Pancreas (tissue), 10 donors: ENCODE results near the gene DLGAP1. TPM values are rescaled to one million over a fixed set of nuclear protein-coding genes. Genes with fewer than 3 reads are reported as not detected.

Experiments used
- ATAC-seq, 4 donors: fragments of 200-7000 bp; cut with Tn5 transposase; one replicate each; pipeline versions ENCODE4 v1.8.0 to v1.9.1; 2020; ENCODE audit warnings: mild to moderate bottlenecking in 4 of 4, moderate library complexity in 4 of 4
- DNase-seq, 6 donors: peaks; one replicate each; pipeline ENCODE4 v3.0.0-alpha.2; 2020
- FAIRE-seq: peaks from 2 replicates; lab custom pipeline; 2012; peaks lifted over from hg19 to GRCh38; lab: Jason Lieb, UNC
- H3K27ac ChIP-seq, 4 donors: fragments of 200-600 bp; sonication (generic); 1 replicate in 3 of 4; 2 replicates in 1 of 4; pipeline versions ENCODE4 v1.5.0 to v1.8.0; 2020
- H3K27me3 ChIP-seq, 4 donors: fragments of 200-600 bp; one replicate each; pipeline ENCODE4 v1.8.0; 2021
- H3K36me3 ChIP-seq, 3 donors: fragments of 200-600 bp; sonication (generic) in 1 of 3; one replicate each; pipeline versions ENCODE4 v1.5.0 to v1.8.0; 2020 to 2021
- H3K4me1 ChIP-seq, 3 donors: fragments of 200-600 bp; one replicate each; pipeline ENCODE4 v1.8.0; 2021
- H3K4me3 ChIP-seq, 4 donors: fragments of 200-600 bp; sonication (generic) in 2 of 4; one replicate each; pipeline versions ENCODE4 v1.5.0 to v1.8.0; 2020 to 2021
- H3K9me3 ChIP-seq, 4 donors: fragments of 200-600 bp; one replicate each; pipeline ENCODE4 v1.8.0; 2021
- WGBS, 2 donors: extraction: QIAGEN DNeasy Blood & Tissue Kit; methylation state at CpG; one replicate each; pipeline ENCODE4 v1.1.7; 2013; 5-methylcytosine and 5-hydroxymethylcytosine counted together
- intact Hi-C, 3 donors: fragments of 100-400 bp; cut with DNase I; formaldehyde crosslinking; loops; one replicate each; pipeline versions ENCODE4 v1.11.1 to v1.14.2; 2022
- polyA plus RNA-seq, 2 donors: library from polyadenylated mRNA; stranded (reverse); fragments of 200-250 nt; gene quantifications; one replicate each; pipeline ENCODE4 v1.2.3, GENCODE V29; 2013
- total RNA-seq, 6 donors: library from RNA; stranded (reverse); fragmentation: NEBNext Ultra II Directional in 4 of 6; extraction: Animal tissue kit (Norgen Biotek cat#: 25700) in 4 of 6; gene quantifications; one replicate each; pipeline versions ENCODE4 v1.2.1 to v1.2.4, GENCODE V29; 2021 to 2023
- TF ChIP-seq, protein P1 (sequence below), 4 donors: fragments of 200-600 bp; sonication (generic) in 3 of 4; IDR thresholded peaks; one replicate each; pipeline versions ENCODE4 v1.5.0 to v1.8.0; 2021; ENCODE audit warnings: antibody characterized with exemption in 4 of 4
- donor health status: healthy with polysubstance abuse.
- donor health status: DM: no; HTN: no; CAD: no; lungs with moderate emphysema.
- donor health status: DM: no; HTN: no; CAD: no.
- donor health status: control.
- donor health status: control.
- donor health status: Bipolar disorder and iron deficiency.
- donor health status: DM: yes; HTN: yes; CAD: no.
- donor health status: DM: no; HTN: no; CAD: no.
- donor health status: DM: no; HTN: no; CAD: no.
- donor health status: DM: yes; HTN: yes; CAD: no.

Gene DLGAP1
- total and polyA plus RNA-seq, 8 donors: 0.12 to 0.62 (median 0.30) TPM; not detected in 2

DNA sequence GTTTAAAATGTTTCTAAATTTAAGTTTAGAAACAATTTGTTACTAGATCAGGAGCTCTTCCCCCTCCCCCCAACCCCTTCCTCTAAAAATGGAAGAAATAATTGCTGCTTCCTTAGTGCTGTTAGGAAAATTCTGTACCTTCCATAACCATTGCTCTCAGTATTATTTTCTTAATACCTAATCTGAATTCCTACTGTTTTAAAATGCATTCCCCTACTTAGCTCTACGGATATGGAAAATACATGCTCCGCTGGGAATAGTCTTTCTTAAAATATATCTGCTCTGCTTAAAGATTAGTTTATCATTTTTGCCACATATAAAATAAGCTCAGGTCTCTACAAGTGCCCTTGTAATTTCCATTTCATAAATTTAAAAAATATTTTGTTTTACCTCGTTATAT lies 789.9 kb downstream of the DLGAP1 start:
- FAIRE-seq (no peak), DNase-seq (no peak), ATAC-seq (no peak)
- Histone ChIP-seq H3K9me3 (no peaks in the 10 kb centered on the region), H3K27me3 (no peaks in the 10 kb centered on the region), H3K4me3 (no peak overlapping the region), H3K36me3 (no peaks in the 10 kb centered on the region), H3K4me1 (peaks cover 0 to 9% (median 0%) of the 10 kb centered on the region in 3 donors), H3K27ac (peak overlapping the region in 2 of 4 donors; percentile 63 to 82)
- intact Hi-C loops: loop anchor here (5.0 to 10.0 kb wide), 3 partner anchors 70 to 383 kb away; no protein-coding TSS in a partner anchor
- TF ChIP-seq, protein P1, sequence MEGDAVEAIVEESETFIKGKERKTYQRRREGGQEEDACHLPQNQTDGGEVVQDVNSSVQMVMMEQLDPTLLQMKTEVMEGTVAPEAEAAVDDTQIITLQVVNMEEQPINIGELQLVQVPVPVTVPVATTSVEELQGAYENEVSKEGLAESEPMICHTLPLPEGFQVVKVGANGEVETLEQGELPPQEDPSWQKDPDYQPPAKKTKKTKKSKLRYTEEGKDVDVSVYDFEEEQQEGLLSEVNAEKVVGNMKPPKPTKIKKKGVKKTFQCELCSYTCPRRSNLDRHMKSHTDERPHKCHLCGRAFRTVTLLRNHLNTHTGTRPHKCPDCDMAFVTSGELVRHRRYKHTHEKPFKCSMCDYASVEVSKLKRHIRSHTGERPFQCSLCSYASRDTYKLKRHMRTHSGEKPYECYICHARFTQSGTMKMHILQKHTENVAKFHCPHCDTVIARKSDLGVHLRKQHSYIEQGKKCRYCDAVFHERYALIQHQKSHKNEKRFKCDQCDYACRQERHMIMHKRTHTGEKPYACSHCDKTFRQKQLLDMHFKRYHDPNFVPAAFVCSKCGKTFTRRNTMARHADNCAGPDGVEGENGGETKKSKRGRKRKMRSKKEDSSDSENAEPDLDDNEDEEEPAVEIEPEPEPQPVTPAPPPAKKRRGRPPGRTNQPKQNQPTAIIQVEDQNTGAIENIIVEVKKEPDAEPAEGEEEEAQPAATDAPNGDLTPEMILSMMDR (IDR thresholded peaks at IDR 0.05): no peak
- WGBS, 2 donors: 82 to 84% methylated on average over 3 of the region's 3 CpGs

GRCh38 chr18:3664563-3665178 lies 790.4 kb downstream of the DLGAP1 start:
- intact Hi-C loops: loop anchor here (5.0 to 10.0 kb wide), 3 partner anchors 70 to 382 kb away; no protein-coding TSS in a partner anchor
- H3K27me3 ChIP-seq: no peaks in the 10 kb centered on the region
- TF ChIP-seq, protein P1 (IDR thresholded peaks at IDR 0.05): no peak
- FAIRE-seq (no peak), DNase-seq (no peak), ATAC-seq (no peak)
- no peaks in the 10 kb centered on the region for H3K36me3 ChIP-seq
- no peaks in the 10 kb centered on the region for H3K9me3 ChIP-seq
- peak overlapping the region in 1 of 4 donors; percentile 63 for H3K27ac ChIP-seq
- peaks cover 0 to 9% (median 0%) of the 10 kb centered on the region in 3 donors for H3K4me1 ChIP-seq
- no peak overlapping the region for H3K4me3 ChIP-seq
- 69 to 76% methylated on average over 6 of the region's 6 CpGs for WGBS, 2 donors

DNA sequence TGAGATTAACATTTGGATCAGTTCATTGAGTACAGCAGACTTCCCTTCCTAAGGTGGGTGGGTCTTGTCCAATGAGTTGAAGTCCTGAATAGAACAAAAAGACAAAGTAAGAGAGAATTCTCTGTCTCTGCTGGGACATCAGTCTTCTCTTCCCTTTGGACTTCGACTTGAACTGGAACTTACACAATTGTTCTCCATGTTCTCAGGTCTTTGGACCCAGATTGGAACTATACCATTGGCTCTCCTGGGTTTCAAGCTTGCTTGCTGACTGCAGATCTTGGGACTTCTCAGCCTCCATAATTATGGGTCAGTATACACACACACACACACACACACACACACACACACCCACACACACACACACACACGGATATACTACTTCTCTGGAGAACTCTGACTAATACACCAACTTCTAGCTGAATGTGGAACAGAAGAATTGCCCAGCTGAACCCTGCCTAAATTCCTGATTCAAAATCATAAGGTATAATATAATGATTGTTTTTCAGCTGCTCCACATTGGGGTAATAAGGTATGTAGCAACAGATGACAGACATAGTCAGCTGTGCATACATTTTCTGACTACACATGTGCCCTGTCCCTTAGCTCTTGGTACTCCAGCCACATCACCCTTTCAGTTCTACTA lies 791.1 kb downstream of the DLGAP1 start:
- TF ChIP-seq, protein P1 (IDR thresholded peaks at IDR 0.05): no peak
- no peak overlapping the region for H3K4me3 ChIP-seq
- H3K9me3 ChIP-seq: no peaks in the 10 kb centered on the region
- WGBS, 2 donors: 84 to 100% methylated on average over 2 of the region's 2 CpGs
- no peaks in the 10 kb centered on the region for H3K27me3 ChIP-seq
- peaks cover 0 to 9% (median 0%) of the 10 kb centered on the region in 3 donors for H3K4me1 ChIP-seq
- intact Hi-C loops: loop anchor here in 1 of 3 donors (10.0 kb wide), 1 partner anchor 69 kb away; no protein-coding TSS in a partner anchor
- H3K27ac ChIP-seq: no peak overlapping the region
- no peaks in the 10 kb centered on the region for H3K36me3 ChIP-seq
- FAIRE-seq (no peak), DNase-seq (no peak), ATAC-seq (no peak)

GRCh38 chr18:3661989-3662388 lies 793.1 kb downstream of the DLGAP1 start:
- H3K36me3 ChIP-seq: no peaks in the 10 kb centered on the region
- FAIRE-seq (no peak), ATAC-seq (no peak), DNase-seq (no peak)
- H3K4me1 ChIP-seq: peaks cover 0 to 9% (median 0%) of the 10 kb centered on the region in 3 donors
- WGBS, 2 donors: 63 to 72% methylated on average over 1 of the region's 1 CpG
- TF ChIP-seq, protein P1 (IDR thresholded peaks at IDR 0.05): no peak
- H3K4me3 ChIP-seq: no peak overlapping the region
- intact Hi-C loops: loop anchor here in 1 of 3 donors (10.0 kb wide), 1 partner anchor 67 kb away; no protein-coding TSS in a partner anchor
- no peak overlapping the region for H3K27ac ChIP-seq
- H3K27me3 ChIP-seq: no peaks in the 10 kb centered on the region
- no peaks in the 10 kb centered on the region for H3K9me3 ChIP-seq
